RWPE1 (cell line): Measurements from ENCODE around the gene ITPK1.

Source experiments
- CTCF ChIA-PET: fragments of 350-600 bp; sonication (Branson Sonifier 250); formaldehyde crosslinking; extraction: SDS; loops from one replicate; lab custom pipeline; 2021; lab: Yijun Ruan, JAX
- POLR2A ChIA-PET: fragments of 400-600 bp; formaldehyde crosslinking; extraction: SDS; loops from one replicate; lab custom pipeline; 2020; ENCODE audit warnings: antibody characterized with exemption; ENCODE audit not compliant: low non-redundant PET; lab: Yijun Ruan, JAX
- DNase-seq: peaks from one replicate; pipeline ENCODE4 v3.0.0; 2012; ENCODE audit warnings: low spot score
- H3K27ac ChIP-seq: fragments of 450-650 bp; 2 replicates; pipeline ENCODE4 v1.5.1; 2017
- TF ChIP-seq, protein P1 (sequence below): fragments of 450-650 bp; conservative IDR thresholded peaks from 2 replicates; pipeline ENCODE4 v1.5.1; 2017; ENCODE audit warnings: low read depth, mild to moderate bottlenecking

Gene ITPK1

DNA sequence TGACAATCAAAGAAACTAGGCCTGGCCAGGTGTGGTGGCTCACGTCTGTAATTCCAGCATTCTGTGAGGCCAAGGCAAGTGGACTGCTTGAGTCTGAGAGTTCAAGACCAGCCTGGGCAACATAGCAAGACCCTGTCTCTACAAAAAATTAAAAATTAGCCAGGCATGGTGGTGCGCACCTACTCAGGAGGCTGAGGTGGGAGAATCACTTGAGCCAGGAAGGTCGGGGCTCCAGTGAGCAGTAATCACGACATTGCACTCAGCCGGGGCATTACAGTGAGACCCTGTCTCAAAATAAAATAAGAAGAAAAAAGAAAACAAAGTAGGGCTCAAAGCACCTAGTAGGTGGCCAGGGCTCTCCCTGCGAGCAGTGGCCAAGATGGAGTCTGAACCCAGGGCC, 113.7 kb downstream of the ITPK1 start:
- CTCF ChIA-PET: no interaction called here
- DNase-seq: no peak
- H3K27ac ChIP-seq: peak overlapping the region; percentile 30
- POLR2A ChIA-PET: no interaction called here
- TF ChIP-seq, protein P1, sequence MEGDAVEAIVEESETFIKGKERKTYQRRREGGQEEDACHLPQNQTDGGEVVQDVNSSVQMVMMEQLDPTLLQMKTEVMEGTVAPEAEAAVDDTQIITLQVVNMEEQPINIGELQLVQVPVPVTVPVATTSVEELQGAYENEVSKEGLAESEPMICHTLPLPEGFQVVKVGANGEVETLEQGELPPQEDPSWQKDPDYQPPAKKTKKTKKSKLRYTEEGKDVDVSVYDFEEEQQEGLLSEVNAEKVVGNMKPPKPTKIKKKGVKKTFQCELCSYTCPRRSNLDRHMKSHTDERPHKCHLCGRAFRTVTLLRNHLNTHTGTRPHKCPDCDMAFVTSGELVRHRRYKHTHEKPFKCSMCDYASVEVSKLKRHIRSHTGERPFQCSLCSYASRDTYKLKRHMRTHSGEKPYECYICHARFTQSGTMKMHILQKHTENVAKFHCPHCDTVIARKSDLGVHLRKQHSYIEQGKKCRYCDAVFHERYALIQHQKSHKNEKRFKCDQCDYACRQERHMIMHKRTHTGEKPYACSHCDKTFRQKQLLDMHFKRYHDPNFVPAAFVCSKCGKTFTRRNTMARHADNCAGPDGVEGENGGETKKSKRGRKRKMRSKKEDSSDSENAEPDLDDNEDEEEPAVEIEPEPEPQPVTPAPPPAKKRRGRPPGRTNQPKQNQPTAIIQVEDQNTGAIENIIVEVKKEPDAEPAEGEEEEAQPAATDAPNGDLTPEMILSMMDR: no peak

- TF ChIP-seq, protein P1: no peak
- no peak for DNase-seq
- peak overlapping the region; percentile 29 for H3K27ac ChIP-seq
- ChIA-PET POLR2A (no interaction called here), CTCF (no interaction called here)
Measured at GRCh38 chr14:92998946-92999345, 116.8 kb downstream of the ITPK1 start.

DNA sequence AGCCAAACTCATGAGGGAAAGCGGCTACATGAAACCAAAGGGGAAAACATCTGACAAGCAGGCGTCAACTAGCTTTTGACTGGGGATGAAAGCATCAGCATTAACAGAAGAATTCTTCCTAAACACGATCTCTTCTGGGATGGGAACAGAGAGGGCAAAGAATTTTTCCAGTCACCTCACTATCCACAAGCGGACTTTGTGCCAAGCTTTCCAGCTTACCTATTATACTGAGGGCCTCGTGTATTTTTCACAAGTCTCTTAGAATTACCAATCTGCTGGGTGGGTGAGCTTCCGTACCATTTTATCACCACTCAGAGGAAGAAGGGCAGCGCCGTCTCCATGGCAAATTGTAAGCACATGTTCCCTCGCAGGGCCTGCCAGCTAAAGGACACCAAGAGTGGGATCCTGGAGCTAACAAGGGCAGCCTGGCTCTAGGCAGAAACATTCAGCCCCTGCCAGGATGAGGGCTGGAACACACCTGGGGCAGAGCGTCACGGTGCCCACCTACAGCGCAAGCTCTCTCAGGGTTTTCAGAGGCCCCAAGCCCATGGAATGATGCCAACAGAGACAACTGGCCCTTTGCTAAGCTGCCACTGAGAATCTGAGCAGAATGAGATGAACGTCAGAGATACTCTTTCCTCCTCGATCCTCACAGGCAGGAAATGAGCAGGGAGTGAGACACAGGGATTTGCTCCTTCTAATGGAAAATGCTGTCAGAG, 118.2 kb downstream of the ITPK1 start:
- no peak overlapping the region; the same call in 1 of the 2 replicates for H3K27ac ChIP-seq
- TF ChIP-seq, protein P1: no peak
- DNase-seq: no peak
- ChIA-PET CTCF (interaction anchor here (0.6 kb wide), 1 partner anchor 1963 kb away, joined by 5 read pairs; no protein-coding TSS in a partner anchor), POLR2A (no interaction called here)

DNA sequence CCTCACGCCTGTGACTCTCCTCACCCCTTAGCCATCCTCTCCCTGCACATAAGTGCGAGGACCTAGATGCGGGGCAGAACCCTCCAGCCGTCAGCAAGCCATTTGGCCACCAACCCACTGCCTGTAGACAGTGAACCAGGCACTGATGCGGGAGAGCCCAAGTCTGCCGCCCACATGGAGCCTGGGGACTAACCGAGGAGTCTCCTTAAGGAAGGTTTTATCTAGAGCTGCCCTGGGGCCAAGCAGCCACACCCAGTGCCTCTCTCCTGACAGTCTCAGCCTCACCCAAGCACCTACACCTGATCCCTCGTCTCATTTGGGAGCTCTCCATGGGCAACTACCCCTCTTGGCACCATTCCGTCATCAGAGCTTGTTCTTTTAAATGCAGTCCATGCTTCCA, 120.1 kb downstream of the ITPK1 start:
- H3K27ac ChIP-seq: peak overlapping the region; percentile 25
- POLR2A ChIA-PET: no interaction called here
- no peak for DNase-seq
- CTCF ChIA-PET: no interaction called here
- TF ChIP-seq, protein P1: no peak

GRCh38 chr14:92994942-92995341, 120.8 kb downstream of the ITPK1 start:
- CTCF ChIA-PET: interaction anchor here (0.6 kb wide), 1 partner anchor 84 kb away, joined by 3 read pairs; no protein-coding TSS in a partner anchor
- DNase-seq: no peak
- POLR2A ChIA-PET: no interaction called here
- TF ChIP-seq, protein P1: no peak
- peak overlapping the region; percentile 25; the same call in 1 of the 2 replicates for H3K27ac ChIP-seq

GRCh38 chr14:92994131-92994676, 121.5 kb downstream of the ITPK1 start:
- CTCF ChIA-PET: interaction anchor here (0.6 kb wide), 1 partner anchor 85 kb away, joined by 3 read pairs; no protein-coding TSS in a partner anchor
- POLR2A ChIA-PET: no interaction called here
- no peak overlapping the region for H3K27ac ChIP-seq
- no peak for DNase-seq
- TF ChIP-seq, protein P1: no peak
